DND-41 (cell line): Measurements from ENCODE around the gene TESMIN.

Source experiments
- EZH2 ChIP-seq: IDR thresholded peaks from 3 replicates; pipeline ENCODE4 v1.6.1; 2012; ENCODE audit warnings: borderline replicate concordance, low read depth, mild to moderate bottlenecking, moderate library complexity, low read length, inconsistent platforms; ENCODE audit not compliant: severe bottlenecking
- TF ChIP-seq, protein P1 (sequence below): IDR thresholded peaks from 2 replicates; pipeline ENCODE4 v1.5.1; 2012; ENCODE audit warnings: borderline replicate concordance, low read length, moderate library complexity, mild to moderate bottlenecking; ENCODE audit not compliant: poor library complexity, severe bottlenecking; ENCODE audit errors: extremely low read depth

- no peak for TF ChIP-seq EZH2
- TF ChIP-seq, protein P1, sequence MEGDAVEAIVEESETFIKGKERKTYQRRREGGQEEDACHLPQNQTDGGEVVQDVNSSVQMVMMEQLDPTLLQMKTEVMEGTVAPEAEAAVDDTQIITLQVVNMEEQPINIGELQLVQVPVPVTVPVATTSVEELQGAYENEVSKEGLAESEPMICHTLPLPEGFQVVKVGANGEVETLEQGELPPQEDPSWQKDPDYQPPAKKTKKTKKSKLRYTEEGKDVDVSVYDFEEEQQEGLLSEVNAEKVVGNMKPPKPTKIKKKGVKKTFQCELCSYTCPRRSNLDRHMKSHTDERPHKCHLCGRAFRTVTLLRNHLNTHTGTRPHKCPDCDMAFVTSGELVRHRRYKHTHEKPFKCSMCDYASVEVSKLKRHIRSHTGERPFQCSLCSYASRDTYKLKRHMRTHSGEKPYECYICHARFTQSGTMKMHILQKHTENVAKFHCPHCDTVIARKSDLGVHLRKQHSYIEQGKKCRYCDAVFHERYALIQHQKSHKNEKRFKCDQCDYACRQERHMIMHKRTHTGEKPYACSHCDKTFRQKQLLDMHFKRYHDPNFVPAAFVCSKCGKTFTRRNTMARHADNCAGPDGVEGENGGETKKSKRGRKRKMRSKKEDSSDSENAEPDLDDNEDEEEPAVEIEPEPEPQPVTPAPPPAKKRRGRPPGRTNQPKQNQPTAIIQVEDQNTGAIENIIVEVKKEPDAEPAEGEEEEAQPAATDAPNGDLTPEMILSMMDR = no peak
Measured at GRCh38 chr11:68766786-68767185, 15.5 kb upstream of the TESMIN start.
